ENCODE results near the gene DAZAP1. TPM values are rescaled to one million over a fixed set of nuclear protein-coding genes. Genes with fewer than 3 reads are reported as not detected.

The DAZAP1 gene
- 153 and 193 TPM in 2 replicates for total RNA-seq (2014; rRNA removed; shearing (Covaris generic))

DNA sequence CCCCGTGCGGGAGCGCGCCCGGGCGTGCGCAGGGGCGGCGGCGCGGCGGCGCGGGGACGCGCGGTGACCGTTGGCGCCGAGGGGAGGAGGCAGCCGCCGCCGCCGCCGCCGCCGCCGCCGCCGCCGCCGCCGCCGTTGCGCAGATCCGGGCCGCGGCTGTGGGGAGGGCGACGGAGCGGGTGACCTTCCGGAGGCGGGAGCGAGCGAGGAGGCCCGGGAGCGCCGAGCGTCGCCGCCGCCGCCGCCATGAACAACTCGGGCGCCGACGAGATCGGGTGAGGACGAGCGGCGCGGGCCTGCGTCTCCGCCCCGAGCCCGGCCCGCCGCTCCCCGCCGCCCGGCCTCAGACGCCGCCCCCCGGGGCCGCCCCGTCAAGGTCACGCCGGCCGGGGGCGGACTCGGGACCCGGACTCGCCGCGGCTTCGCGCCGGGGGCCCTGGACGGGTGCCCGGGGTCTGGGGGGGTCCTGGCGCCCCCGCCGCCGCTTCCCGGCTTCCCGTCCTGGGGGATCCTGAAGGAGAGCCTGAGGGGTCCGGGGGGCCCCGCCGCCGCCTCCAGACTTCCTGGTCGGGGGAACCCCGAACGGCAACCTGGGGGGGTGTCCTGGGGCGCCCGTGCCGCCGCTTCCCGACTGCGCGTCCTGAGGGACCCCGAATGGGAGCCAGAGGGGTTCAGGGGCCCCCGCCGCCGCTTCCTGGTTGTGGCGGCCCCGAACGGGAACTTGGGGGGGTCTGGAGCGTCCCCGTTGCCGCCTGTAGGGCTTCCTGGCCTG lies at the start of gene DAZAP1:
TSS of gene DAZAP1 (plus strand) at position 59 of the 772 bp plus-strand sequence. CDS start at position 247, 188 bp downstream.
- DNase-seq (ENCODE audit: low spot score), result no peak
- in situ Hi-C loops (cut with HindIII; ENCODE audit: low sequenced_read_pairs), result no loop called here

DNA sequence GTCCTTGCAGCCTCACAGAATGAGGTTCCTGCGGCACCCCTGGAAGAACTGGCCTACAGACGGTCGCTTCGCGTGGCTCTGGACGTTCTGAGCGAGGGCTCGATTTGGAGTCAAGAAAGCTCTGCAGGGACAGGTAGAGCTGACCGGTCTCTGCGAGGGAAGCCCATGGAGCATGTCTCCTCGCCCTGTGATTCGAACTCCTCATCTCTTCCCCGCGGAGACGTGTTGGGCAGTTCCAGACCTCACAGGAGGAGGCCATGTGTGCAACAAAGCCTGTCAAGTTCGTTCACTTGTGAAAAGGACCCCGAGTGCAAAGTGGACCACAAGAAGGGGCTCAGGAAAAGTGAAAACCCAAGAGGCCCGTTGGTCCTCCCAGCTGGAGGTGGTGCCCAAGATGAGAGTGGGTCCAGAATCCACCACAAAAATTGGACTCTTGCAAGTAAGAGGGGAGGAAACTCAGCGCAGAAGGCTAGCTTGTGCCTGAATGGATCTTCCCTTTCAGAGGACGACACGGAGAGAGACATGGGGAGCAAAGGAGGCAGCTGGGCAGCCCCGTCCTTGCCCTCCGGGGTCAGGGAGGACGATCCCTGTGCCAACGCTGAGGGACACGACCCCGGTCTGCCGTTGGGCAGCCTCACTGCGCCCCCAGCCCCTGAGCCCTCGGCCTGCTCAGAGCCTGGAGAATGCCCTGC lies 47.1 kb upstream of the DAZAP1 start:
- no peak for DNase-seq (ENCODE audit: low spot score)
- in situ Hi-C loops (cut with HindIII; ENCODE audit: low sequenced_read_pairs), result no loop called here

DNA sequence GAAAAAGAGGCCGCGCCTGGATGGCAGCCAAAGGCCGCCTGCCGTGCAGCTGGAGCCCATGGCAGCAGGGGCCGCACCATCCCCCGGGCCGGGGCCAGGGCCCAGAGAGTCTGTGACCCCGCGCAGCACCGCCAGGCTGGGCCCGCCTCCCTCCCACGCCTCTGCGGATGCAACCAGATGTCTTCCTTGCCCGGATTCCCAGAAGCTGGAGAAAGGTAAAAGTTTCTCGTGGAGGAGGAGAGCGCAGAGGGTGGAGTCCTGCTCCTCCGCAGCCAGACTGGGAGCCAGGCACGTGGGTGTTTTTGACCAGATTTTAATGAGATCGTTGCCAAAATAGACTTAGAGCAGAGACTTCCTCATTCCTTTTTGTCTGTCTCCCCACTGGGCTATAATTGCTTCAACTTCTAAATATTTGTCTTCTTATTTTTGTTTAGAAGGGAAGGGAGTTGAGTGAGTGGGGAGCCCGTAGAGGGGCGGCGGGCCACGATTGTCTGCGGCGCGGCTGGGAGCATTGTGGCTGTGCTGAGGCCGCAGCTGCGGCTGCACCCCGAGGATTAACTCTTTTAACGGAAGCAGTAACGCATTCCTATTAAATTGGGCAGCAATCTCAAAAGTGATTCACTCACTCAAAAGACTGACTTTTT lies 46.4 kb upstream of the DAZAP1 start:
- in situ Hi-C loops (cut with HindIII; ENCODE audit: low sequenced_read_pairs), result no loop called here
- peak; percentile 42 for DNase-seq (ENCODE audit: low spot score)

DNA sequence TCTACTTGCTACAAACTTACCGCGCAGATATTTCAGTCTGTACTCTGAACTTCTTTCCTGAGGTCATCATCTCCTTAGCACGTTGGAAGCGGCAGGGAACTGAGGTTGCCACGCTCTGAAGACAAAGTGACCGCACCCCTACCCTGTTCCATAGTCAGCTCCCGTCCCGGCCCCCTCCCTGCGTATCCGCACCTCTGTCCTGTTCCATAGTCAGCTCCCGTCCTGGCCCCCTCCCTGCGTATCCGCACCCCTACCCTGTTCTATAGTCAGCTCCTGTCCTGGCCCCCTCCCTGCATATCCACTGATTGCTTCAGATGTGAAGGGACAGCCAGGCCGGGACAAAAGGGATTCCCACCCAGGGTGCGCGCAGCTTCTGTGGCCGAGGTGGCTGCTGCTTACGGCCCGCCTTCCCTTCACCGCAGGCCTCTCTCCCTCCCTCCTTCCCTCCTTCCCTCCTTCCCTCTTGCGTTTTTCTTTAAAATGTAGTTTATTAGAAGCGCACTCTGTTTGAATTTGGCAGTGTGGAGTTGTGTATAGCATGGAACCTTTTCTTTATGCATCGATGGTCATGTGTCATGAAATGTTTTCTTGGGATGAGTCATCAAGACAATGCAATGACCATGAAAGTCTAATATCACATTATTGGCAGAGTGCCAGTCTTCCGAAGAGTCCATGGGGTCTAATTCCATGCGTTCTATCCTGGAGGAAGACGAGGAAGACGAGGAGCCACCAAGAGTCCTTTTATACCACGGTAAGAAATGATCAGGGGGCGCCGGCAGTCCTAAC lies 45.6 kb upstream of the DAZAP1 start:
- in situ Hi-C loops (cut with HindIII; ENCODE audit: low sequenced_read_pairs), result no loop called here
- no peak for DNase-seq (ENCODE audit: low spot score)

DNA sequence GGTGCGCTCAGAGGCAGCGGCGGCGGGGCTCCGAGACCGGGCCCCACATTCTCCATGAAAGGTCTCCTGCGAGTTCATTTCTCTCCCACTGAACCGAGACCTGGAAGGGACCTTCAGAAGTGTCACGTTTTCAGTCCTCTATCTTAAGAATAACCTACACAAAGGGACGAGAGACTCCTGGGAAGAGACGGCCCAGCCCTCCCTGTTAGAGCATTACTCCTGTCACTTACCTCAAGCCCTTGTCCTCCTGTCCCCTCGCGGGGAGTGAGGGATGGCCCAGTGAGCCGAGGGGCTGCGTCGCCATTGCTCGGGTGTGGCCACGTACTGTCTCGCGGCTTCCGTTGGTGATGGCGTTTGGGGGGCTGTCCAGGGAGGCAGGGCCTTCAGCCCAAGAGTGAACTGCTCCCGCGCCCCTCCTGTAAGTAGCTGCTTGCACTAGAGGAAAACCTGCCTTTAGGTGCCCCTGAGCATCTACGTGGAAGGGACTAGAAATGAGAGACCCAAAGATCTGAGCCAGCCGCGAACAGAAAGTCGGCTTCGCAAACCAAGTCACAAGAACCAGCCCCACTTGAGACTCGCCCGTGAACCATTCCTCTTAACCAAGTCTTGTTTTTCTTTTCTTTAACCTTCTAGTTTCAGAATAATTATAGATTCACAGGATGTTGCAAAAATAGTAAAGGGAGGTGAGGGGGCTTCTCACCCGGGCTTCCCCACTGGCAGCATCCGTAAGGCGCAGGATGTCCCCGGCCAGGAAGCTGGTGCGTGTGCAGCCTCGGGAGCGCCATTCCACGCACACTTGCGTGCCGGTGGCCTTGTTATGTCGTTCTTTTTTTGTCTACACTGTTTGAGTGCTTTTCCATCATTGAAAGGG lies 44.8 kb upstream of the DAZAP1 start:
- in situ Hi-C loops (cut with HindIII; ENCODE audit: low sequenced_read_pairs), result no loop called here
- no peak for DNase-seq (ENCODE audit: low spot score)

DNA sequence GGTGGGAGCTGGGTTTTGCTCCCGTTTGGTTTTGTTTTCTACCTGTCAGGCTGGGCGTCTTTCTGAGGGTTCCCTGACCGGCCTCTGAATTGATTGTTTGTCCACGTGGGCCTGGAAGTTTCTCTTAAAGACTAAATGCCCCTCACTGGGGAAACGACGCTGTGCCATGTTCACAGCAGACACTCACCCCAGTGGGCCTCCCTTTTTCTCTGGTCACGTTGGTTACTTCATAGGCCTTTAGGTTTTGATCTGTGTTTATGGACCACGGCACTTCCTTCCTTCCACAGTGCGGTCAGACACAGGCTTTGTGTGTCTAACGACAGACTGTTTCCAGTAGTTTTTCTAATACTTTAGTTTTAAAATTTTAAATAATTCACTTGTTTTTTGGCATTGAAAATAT lies 43.8 kb upstream of the DAZAP1 start:
- in situ Hi-C loops (cut with HindIII; ENCODE audit: low sequenced_read_pairs), result no loop called here
- DNase-seq (ENCODE audit: low spot score), result no peak

DNA sequence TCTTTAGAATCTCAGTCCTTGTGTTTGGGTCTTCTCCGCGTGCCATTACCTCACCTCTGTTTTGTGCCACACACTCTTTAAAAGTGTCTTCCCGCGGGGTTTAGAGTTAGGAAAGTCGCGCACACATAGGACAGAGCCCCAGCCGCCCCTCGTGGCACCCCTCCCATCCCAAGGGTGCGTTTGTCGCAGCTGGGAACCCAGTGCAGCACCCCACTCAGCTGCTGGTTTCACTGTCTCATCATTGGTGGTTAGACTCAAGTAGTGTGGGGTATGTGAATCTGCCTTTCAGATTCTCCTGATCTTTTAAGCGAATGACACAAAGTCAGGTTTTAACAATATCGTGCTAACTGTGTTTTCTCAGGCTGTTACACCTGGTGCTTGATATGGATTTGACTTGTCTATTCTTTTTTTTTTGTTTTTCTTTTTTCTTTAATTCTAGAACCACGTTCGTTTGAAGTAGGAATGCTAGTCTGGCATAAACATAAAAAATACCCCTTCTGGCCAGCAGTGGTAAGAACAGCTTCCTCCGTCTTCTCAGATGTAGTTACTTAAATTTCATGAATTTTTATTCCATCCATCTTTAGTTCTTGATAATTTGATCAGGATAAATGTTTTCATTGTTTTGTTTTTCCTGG lies 43.2 kb upstream of the DAZAP1 start:
- in situ Hi-C loops (cut with HindIII; ENCODE audit: low sequenced_read_pairs), result no loop called here
- DNase-seq (ENCODE audit: low spot score), result no peak

DNA sequence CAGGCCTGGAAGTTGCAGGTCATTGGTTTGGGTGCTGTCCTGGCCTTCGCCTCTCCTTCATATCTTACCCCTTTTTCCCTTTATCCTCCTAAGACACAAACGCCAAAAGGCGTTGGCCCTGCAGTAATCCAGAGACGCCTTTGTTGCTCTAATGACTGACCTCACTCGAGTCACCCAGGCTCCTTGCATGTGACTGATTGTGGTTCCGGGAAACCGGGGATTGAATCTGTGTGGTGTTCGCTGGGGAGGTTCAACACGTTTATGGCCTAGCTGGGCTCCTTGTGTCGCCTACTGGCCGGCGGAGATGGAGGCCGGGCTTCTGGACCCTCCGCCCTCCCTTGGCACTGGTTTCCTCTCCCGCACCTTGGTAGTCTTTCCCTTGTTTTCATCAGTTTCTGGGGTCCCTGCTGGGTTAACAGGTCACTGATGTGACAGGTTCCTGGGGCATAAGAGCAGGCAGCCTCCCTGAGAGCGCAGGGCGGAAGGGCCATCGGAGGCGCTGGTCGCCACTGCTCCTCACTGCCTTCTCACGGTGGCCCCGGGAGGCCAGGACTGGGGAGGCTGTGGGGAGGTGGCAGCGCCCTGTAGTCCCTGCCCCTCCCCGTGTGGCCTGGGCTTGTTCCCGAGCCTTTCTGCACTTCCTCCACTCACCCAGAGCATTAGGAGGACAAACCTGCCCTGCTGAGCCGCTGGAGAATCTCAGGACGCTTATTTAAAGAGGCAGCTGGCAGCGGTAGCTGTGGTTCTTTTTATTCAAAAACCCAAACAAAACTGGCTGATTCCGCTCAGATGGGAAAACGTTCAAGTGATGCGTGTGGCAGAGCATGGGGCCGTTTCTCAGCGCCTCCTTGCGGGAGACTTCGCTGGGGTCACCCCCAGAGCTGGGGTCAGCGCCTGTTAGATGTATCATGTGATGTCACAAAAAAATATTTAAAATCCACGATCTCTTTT lies 41.8 kb upstream of the DAZAP1 start:
- no peak for DNase-seq (ENCODE audit: low spot score)
- in situ Hi-C loops (cut with HindIII; ENCODE audit: low sequenced_read_pairs), result no loop called here

DNA sequence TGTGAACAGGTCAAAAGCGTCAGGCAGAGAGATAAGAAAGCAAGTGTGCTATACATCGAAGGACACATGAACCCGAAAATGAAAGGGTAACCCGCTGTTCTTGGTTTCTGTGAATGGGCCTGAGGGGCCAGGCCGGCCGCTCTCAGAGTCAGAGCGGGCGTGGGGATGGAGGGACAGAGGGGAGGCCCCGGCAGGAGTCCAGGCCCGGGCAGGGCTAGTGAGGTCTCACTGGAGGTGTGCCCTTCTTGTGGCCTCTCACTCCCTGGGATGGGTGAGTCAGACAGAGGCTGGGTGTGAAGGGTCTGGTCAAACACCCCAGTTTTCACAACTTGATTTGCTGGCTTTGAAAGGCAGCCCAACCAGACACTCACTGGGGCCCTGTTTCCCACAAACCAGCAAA lies 41.1 kb upstream of the DAZAP1 start:
- no peak for DNase-seq (ENCODE audit: low spot score)
- in situ Hi-C loops (cut with HindIII; ENCODE audit: low sequenced_read_pairs), result no loop called here

DNA sequence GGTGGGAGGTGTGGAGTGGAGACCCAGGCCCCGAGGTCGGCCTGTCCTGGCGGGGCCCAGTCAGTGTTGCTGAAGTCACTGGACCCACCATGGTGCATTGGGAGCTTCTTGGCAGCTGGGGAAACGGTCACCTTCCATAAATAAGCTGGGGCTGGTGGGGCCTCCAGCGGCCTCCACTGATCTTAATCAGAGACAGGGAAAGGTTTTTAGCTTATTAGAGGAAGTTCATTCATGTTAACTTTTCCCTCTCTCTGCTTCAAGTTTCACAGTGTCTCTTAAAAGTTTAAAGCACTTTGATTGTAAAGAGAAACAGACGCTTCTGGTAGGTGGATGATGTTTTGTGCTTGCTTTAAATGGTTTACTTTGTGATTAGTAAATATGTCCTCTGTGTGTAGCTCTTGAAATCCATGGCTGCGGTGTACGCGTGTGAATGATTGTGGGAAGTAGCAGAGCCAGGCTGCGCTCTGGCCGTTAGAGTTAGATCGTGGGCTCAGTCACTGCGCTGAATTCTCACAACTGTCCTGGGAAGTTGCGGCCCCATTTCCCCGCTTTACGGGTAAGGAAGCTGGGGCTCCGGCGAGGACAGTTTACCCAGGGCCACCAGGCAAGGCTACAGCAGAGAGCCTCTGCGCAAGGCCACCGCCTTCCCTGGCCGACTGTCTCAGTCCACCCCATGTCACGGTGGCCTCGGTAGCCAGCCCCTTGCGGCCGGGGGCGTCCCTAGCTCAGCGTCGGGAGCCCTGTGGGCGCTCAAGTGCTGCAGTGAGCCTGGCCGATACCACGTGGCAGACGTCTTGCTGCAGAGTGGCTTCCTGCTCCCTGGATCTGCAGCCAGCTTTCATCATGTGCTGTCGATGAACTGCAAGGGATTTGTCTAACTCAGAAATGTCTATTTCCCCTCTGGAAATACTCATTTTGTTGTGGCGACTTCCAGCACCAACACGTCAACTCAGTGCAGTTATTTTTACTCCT lies 40.2 kb upstream of the DAZAP1 start:
- DNase-seq (ENCODE audit: low spot score), result no peak
- in situ Hi-C loops (cut with HindIII; ENCODE audit: low sequenced_read_pairs), result no loop called here

DNA sequence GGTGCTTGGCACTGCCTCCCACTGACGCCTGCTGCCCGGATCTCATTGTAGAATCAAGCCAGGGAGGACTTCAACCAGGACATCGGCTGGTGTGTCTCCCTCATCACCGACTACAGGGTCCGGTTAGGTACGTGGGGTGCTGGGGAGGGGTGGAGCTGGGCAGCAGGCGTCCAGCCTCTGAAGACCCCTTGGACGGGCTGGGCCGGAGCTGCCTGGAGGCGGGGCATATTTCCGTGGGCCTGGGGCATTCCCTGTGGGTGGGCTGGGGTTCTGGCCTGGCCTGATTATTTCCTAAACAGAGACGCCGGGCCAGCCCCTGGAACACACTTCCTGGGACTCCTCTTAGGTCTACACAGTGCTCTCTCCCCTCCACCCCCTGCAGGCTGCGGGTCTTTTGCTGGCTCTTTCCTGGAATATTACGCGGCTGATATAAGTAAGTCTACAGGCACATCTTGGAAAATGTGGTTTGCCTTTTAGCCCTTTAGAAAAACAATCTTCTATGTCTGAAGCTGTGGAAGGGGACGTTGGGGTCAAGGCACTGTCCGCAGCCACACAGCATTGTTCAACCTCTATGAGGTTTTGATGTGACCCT lies 38.1 kb upstream of the DAZAP1 start:
- in situ Hi-C loops (cut with HindIII; ENCODE audit: low sequenced_read_pairs), result no loop called here
- no peak for DNase-seq (ENCODE audit: low spot score)

DNA sequence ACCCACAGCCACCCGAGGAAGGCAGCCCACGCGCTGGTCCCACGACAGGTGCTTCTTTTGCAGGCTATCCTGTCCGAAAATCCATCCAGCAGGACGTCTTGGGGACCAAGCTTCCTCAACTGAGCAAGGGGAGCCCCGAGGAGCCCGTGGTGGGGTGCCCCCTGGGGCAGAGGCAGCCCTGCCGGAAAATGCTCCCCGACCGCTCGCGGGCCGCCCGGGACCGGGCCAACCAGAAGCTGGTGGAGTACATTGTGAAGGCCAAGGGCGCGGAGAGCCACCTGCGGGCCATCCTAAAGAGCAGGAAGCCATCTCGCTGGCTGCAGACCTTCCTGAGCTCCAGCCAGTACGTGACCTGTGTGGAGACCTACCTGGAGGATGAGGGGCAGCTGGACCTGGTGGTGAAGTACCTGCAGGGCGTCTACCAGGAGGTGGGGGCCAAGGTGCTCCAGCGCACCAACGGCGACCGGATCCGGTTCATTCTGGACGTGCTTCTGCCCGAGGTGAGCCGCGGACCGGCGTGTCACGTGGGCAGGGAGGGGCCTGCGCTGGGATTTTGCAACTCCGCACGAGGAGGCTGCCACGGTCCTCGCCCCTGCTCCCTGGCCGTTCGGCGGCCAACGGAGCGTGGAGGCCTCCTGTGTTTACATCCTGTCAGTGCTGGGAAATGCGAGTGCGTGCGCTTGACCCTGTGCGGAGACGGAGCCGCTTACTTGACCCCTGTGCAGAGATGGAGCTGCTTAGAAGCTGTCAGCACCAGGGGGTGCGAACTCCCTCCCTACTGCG lies 36.6 kb upstream of the DAZAP1 start:
- no peak for DNase-seq (ENCODE audit: low spot score)
- in situ Hi-C loops (cut with HindIII; ENCODE audit: low sequenced_read_pairs), result loop anchor here (10.0 kb wide), 1 partner anchor 86 kb away; the partner anchor contains the start of gene EFNA2

DNA sequence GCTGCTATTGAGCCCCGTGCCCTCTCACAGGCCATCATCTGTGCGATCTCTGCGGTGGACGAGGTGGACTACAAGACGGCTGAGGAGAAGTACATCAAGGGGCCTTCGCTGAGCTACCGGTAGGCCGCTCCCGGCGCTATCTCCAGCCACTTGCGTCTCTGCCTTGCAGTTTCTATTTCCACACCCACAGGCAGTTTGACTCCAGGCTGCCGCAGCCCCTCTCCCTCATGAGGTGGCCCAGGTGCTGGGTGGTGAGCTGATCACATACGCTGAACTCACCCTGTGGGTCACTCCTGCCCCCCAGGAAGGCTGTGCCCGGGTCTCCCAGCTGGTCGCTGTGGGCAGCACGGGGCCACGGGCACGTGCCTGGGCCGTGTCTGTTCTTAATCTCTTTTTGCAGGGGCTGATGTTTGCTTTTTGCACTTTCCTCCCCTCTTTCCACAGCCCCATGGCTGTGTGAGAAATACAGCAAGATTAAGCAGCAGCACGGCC lies 34.3 kb upstream of the DAZAP1 start:
- no peak for DNase-seq (ENCODE audit: low spot score)
- in situ Hi-C loops (cut with HindIII; ENCODE audit: low sequenced_read_pairs), result loop anchor here (10.0 kb wide), 1 partner anchor 88 kb away; the partner anchor contains the start of gene EFNA2

DNA sequence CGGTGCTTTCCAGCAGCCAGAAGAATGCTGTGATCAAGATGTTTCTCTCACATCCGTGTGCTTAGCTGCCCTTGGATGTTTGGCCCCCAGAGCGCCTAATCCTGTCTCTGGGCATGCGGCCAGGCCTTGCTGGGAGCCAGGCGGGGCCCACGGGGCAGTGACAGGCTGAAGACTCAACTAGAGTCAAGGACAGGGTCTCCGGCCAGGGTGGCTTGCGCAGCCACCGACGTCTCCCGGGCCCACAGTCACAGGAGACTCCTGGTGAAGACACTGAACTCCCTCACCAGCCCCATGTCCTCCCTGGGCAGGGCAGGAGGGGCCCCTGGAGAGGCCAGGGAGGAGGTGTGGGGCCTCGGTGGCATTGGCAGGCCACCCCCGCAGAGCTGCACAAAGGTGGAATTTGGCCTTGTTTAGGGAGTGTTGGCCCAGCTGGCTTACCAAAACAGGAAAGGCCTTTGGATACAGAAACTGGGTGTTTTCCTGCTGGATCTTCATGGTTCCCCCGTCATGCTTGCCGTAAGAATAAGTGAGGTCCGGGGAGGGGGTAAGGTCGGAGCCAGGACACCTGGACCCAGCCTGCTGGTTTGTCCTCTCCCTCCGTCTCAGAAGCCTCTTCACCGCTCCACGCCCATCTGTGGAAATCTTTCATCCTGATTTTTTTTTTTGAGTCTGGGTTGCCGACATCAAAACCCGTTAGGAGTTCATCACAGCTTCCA lies 33.7 kb upstream of the DAZAP1 start:
- DNase-seq (ENCODE audit: low spot score), result peak; percentile 59
- in situ Hi-C loops (cut with HindIII; ENCODE audit: low sequenced_read_pairs), result loop anchor here (10.0 kb wide), 1 partner anchor 89 kb away; the partner anchor contains the start of gene EFNA2

Data from G401 (cell line).